ENCODE measurements around the gene HPSE. TPM values are rescaled to one million over a fixed set of nuclear protein-coding genes. Genes with fewer than 3 reads are reported as not detected.
A peak's percentile ranks its signal among the peaks of the same experiment; 100 is the strongest.

The HPSE gene
- total RNA-seq, 1 donor from 2014 or later = 0.69 TPM

DNA sequence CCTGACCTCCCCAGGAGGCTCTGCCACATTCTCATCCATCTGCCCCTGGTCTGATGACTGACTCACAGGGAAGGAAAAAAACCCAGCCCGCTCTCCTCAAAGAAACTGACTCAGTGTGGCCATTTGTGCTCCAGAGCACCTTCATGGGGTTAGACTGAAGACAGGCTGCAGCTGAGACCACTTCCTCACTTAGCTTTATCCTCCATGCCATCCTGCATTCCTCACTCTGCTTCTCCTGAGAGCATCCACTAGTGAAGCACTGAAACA lies 35.9 kb upstream of the HPSE start:
- H3K4me3 ChIP-seq (ENCODE audit: low read depth, low read length) = no peak overlapping the region
- TF ChIP-seq, protein P1, sequence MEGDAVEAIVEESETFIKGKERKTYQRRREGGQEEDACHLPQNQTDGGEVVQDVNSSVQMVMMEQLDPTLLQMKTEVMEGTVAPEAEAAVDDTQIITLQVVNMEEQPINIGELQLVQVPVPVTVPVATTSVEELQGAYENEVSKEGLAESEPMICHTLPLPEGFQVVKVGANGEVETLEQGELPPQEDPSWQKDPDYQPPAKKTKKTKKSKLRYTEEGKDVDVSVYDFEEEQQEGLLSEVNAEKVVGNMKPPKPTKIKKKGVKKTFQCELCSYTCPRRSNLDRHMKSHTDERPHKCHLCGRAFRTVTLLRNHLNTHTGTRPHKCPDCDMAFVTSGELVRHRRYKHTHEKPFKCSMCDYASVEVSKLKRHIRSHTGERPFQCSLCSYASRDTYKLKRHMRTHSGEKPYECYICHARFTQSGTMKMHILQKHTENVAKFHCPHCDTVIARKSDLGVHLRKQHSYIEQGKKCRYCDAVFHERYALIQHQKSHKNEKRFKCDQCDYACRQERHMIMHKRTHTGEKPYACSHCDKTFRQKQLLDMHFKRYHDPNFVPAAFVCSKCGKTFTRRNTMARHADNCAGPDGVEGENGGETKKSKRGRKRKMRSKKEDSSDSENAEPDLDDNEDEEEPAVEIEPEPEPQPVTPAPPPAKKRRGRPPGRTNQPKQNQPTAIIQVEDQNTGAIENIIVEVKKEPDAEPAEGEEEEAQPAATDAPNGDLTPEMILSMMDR (conservative IDR thresholded peaks at IDR 0.05; ENCODE audit: low read depth, low read length) = no peak
- DNase-seq (ENCODE audit: low read depth) = no peak

GRCh38 chr4:83369831-83370639 lies 35.4 kb upstream of the HPSE start:
- no peak overlapping the region for H3K4me3 ChIP-seq (ENCODE audit: low read depth, low read length)
- TF ChIP-seq, protein P1 (conservative IDR thresholded peaks at IDR 0.05; ENCODE audit: low read depth, low read length) = peak; percentile 11

DNA sequence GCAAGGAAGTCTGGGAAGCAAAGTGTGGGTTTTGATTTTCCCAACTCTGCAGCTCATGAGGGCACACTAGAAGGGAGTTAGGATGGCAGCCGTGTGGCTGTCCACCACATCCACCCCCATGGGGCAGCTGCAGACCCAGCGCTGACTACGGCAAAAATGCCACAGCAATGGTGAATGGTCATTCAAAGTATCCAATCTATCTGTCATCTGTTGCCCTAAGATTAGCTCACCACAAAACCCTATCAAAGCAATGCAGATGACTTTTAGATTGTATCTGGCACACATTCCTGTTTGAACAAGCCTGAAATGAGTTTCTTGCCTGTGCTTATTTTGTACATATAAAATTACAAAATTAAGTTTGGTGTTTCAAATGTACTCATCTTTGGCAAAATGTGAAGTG lies 29.7 kb upstream of the HPSE start:
- TF ChIP-seq, protein P1 (conservative IDR thresholded peaks at IDR 0.05; ENCODE audit: low read depth, low read length) = no peak
- no peak for DNase-seq (ENCODE audit: low read depth)
- no peak overlapping the region for H3K4me3 ChIP-seq (ENCODE audit: low read depth, low read length)

More at GRCh38 chr4:83369831-83370639, 35.4 kb upstream of the HPSE start:
- no peak for DNase-seq (ENCODE audit: low read depth)

DNA sequence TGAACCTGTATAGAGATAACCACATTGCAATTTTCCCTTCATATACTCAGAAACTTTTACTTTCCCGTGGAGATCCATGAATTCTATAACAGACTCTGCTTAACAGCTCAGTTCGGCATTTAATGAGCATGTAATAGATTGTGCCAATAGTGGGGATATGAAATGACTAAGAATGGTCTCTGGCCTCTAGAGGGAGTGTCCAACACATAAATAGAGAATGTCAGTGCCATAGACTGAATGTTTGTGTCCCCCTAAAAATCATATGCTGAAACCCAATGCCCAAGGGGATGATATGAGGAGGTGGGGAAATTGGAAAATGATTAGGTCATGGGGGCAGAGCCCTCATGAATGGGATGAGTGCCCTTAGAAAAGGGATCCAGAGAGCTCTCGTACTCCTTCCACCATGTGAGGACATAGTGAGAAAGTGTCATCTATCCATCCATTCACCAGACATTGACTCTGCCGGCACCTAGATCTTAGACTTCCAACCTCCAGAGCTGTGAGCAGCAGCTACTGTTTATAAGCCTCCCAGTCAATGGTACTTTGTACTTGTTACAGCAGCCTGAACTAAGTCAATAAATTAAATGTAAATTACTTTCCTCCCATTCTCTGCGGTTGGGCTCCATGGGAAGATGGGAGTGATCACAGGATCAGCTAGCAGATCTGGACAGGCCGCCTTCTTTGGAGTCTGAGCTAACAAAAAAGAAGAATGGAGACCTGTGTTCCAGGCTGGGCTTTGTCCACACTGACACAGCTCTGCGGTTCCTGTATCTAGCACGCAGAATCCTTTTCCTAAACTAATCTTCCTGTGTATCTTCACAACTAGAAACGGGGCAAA lies 28.1 kb upstream of the HPSE start:
- TF ChIP-seq, protein P1 (conservative IDR thresholded peaks at IDR 0.05; ENCODE audit: low read depth, low read length) = peak; percentile 65
- DNase-seq (ENCODE audit: low read depth) = no peak
- no peak overlapping the region for H3K4me3 ChIP-seq (ENCODE audit: low read depth, low read length)

DNA sequence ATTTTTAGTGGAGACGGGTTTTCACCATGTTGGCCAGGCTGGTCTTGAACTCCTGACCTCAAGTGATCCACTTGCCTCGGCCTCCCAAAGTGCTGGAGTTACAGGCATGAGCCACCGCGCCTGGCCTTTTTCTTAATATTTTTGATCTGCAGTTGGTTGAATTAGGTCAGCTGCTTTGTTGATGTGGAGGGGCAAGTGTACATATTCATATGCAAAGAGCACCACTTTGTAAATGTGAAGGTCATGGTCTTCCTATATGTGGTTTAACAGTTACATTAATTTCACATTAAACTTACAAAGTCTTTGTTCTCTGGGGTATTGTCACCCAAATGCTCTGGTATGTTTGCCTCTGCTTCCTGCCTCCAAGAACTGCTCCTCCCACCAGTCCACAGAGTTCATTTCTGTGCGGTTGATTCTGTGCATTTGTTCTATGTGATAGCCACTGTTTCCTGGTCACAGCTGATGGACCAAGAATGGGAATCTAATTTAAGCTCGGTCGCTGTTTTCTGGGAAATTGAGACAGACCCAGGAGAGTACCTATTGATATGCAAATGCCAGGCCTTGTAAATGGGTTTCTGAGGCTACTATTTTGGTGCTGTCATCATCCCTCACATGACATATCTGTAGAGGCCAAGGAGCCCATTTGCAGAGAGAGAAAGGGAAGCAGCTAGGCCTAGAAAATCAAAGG lies 26.9 kb upstream of the HPSE start:
- TF ChIP-seq, protein P1 (conservative IDR thresholded peaks at IDR 0.05; ENCODE audit: low read depth, low read length) = no peak
- H3K4me3 ChIP-seq (ENCODE audit: low read depth, low read length) = no peak overlapping the region
- DNase-seq (ENCODE audit: low read depth) = no peak

- H3K4me3 ChIP-seq (ENCODE audit: low read depth, low read length) = no peak overlapping the region
- no peak for DNase-seq (ENCODE audit: low read depth)
- TF ChIP-seq, protein P1 (conservative IDR thresholded peaks at IDR 0.05; ENCODE audit: low read depth, low read length) = no peak
Measured at GRCh38 chr4:83360018-83360417, 25.4 kb upstream of the HPSE start.
